Measurements from ENCODE around the gene C6orf58.
A peak's percentile ranks its signal among the peaks of the same experiment; 100 is the strongest.

C6orf58 gene

DNA sequence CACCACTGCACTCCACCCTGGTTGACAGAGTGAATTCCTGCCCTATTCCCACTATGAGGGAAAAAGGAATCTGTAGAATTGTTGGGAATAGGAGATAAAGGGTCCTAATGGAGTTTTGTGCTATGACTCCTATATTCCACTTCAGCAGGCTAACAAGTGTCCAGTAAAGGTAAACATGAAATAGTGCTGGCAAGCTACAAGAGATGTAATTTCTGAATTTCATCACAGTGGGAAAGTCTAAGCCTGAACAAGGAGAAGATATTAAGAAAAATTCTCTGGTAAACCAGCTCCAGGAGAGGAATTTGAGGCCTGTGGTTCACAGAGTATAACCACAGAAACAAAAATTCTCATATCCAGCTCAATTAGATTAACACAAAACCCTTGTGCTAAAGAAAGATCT is 10.3 kb upstream of the C6orf58 start:
- Mint-ChIP-seq H3K27ac (no peak overlapping the region), H3K27me3 (ENCODE audit: low read depth, poor library complexity) (no peaks in the 10 kb centered on the region), H3K4me1 (peaks cover 10% of the 10 kb centered on the region), H3K4me3 (no peak overlapping the region), H3K9me3 (no peaks in the 10 kb centered on the region), H3K36me3 (ENCODE audit: low read depth) (no peaks in the 10 kb centered on the region)
- no peak for DNase-seq
- TF ChIP-seq, protein P1, sequence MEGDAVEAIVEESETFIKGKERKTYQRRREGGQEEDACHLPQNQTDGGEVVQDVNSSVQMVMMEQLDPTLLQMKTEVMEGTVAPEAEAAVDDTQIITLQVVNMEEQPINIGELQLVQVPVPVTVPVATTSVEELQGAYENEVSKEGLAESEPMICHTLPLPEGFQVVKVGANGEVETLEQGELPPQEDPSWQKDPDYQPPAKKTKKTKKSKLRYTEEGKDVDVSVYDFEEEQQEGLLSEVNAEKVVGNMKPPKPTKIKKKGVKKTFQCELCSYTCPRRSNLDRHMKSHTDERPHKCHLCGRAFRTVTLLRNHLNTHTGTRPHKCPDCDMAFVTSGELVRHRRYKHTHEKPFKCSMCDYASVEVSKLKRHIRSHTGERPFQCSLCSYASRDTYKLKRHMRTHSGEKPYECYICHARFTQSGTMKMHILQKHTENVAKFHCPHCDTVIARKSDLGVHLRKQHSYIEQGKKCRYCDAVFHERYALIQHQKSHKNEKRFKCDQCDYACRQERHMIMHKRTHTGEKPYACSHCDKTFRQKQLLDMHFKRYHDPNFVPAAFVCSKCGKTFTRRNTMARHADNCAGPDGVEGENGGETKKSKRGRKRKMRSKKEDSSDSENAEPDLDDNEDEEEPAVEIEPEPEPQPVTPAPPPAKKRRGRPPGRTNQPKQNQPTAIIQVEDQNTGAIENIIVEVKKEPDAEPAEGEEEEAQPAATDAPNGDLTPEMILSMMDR (IDR thresholded peaks at IDR 0.05): no peak

DNA sequence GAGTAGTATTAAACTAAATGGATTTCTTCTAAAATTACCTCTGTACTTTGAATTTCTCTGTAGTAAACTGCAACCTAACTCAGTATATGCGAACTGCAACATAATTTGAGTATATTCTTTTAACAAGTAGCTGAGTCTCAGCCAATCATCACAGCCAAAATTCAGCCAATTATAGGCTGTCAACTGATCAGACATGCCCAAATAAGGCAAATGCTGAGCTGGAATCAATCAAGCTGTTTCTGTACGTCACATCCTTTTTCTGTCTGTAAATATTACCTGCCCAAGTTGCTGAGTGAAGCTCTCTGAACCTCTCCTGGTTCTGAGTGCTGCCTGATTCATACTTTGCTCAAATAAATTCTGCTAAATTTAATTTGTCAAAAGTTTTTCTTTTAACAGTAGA is 9.5 kb upstream of the C6orf58 start:
- no peak overlapping the region for H3K4me3 Mint-ChIP-seq
- no peaks in the 10 kb centered on the region for H3K27me3 Mint-ChIP-seq (ENCODE audit: low read depth, poor library complexity)

DNA sequence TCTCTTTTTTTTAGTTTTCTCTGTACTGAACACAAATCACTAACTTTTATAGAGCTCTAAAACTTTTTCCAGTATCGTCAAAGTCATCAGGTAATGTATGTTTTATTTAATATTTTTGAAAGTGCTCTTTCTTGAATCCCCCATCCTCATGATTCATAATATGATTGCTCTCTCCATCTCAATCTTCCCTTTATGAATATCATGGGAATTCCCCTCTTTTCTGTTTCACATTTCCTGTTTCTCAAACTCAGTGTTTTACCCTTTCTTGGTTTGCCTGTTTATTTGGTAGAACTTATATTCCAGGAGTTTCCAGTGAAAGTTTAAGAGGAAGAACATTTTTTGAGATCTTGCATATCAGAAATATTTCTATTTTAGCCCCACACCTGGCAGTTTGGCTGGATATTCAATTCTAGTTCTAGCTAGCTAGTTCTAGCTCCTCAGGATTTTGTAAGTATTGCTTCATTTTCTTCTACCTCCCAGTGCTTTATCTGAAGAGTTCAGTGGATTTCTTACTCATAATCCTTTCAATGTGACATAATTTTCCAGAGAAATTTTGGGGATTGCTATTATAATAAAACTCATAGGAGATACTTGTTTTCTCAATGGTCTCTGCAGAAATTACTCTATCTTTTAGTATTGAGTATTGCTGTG is 6.1 kb upstream of the C6orf58 start:
- H3K9me3 Mint-ChIP-seq: no peaks in the 10 kb centered on the region
- H3K4me1 Mint-ChIP-seq: no peaks in the 10 kb centered on the region
- no peaks in the 10 kb centered on the region for H3K36me3 Mint-ChIP-seq (ENCODE audit: low read depth)
- TF ChIP-seq, protein P1 (IDR thresholded peaks at IDR 0.05): no peak
- H3K27me3 Mint-ChIP-seq (ENCODE audit: low read depth, poor library complexity): no peaks in the 10 kb centered on the region
- no peak for DNase-seq
- H3K27ac Mint-ChIP-seq: peak overlapping the region; percentile 26
- H3K4me3 Mint-ChIP-seq: no peak overlapping the region

More for the DNA sequence above, 9.5 kb upstream of the C6orf58 start:
- Mint-ChIP-seq H3K27ac (no peak overlapping the region), H3K9me3 (no peaks in the 10 kb centered on the region), H3K36me3 (ENCODE audit: low read depth) (no peaks in the 10 kb centered on the region), H3K4me1 (peaks cover 10% of the 10 kb centered on the region)
- no peak for DNase-seq
- TF ChIP-seq, protein P1 (IDR thresholded peaks at IDR 0.05): no peak

DNA sequence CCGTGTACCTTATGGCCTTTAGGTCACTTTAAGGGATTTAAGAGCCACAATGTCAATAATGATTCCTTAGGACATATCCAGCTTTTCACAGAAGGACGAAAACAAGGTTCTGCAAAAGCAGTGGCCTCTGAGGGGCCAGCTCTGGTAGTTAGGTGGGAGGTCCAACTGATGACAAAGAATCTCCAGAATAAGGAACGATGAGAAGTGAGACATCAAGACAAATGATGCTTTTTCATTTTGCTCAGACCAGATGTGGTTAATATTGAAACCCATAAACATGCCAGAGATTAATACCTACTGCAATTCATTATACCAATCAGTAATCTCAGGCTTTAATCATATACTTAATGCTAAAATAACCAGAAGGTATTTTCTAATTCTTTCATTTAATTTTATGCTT is 1.9 kb downstream of the C6orf58 start:
- H3K4me3 Mint-ChIP-seq: no peak overlapping the region
- no peak for DNase-seq
- H3K27ac Mint-ChIP-seq: no peak overlapping the region
- TF ChIP-seq, protein P1 (IDR thresholded peaks at IDR 0.05): no peak
- H3K27me3 Mint-ChIP-seq (ENCODE audit: low read depth, poor library complexity): peaks cover 3% of the 10 kb centered on the region
- H3K9me3 Mint-ChIP-seq: no peaks in the 10 kb centered on the region
- H3K36me3 Mint-ChIP-seq (ENCODE audit: low read depth): no peaks in the 10 kb centered on the region
- no peaks in the 10 kb centered on the region for H3K4me1 Mint-ChIP-seq

DNA sequence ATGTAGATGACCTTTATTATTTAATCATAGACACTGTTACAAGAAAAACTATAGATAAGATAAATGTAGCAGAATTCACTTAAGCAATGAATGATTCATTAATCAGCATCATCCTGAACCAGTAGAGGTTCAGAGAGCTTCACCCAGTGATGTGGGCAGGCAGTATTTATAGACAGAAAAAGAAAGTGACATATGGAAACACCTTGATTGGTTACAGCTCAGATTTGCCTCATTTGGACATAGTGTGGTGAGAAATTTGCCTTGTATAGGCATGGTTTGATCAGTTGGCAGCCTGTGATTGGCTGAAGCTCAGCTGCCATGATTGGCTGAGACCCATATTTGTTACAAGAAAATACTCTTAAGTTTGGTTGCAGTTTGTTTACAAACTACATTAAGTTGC is 4.6 kb downstream of the C6orf58 start:
- no peaks in the 10 kb centered on the region for H3K36me3 Mint-ChIP-seq (ENCODE audit: low read depth)
- H3K27ac Mint-ChIP-seq: no peak overlapping the region
- no peaks in the 10 kb centered on the region for H3K9me3 Mint-ChIP-seq
- no peaks in the 10 kb centered on the region for H3K4me1 Mint-ChIP-seq
- H3K27me3 Mint-ChIP-seq (ENCODE audit: low read depth, poor library complexity): peaks cover 3% of the 10 kb centered on the region
- H3K4me3 Mint-ChIP-seq: no peak overlapping the region
- TF ChIP-seq, protein P1 (IDR thresholded peaks at IDR 0.05): no peak
- no peak for DNase-seq

DNA sequence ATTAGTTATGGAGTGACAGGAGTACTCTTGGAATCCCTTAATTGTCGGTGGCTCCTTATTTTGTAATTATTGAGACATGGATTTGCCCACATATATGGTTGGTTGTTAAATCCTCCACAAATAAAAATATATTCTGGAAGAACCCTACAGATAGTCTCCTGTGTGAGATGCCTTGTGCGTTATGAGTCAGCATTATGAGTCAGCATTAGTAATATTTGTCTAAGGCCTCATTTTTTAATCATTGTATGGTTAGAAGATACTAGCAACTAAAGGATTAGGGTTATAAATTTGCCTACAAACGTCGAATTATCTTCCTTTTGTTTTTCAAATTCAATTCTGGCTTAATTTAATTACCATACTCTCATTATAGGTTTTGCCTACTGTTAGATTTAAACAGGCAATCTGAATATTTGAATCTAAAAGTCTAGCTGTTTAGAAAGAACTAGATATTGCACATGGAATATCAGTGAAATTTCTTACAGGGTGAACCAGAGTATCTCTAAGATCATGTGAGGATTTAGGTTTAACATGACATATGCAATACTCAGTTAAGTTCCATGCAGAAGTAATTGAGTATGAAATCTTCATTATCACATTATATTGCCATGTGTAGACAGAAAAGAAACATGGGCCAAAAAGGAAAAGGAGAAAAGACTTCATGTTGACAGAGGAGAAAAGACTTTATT is 5.9 kb downstream of the C6orf58 start:
- no peaks in the 10 kb centered on the region for H3K9me3 Mint-ChIP-seq
- no peaks in the 10 kb centered on the region for H3K4me1 Mint-ChIP-seq
- TF ChIP-seq, protein P1 (IDR thresholded peaks at IDR 0.05): no peak
- DNase-seq: no peak
- H3K27ac Mint-ChIP-seq: no peak overlapping the region
- no peak overlapping the region for H3K4me3 Mint-ChIP-seq
- no peaks in the 10 kb centered on the region for H3K36me3 Mint-ChIP-seq (ENCODE audit: low read depth)
- no peaks in the 10 kb centered on the region for H3K27me3 Mint-ChIP-seq (ENCODE audit: low read depth, poor library complexity)
